ENCODE results near the gene TSPAN9. TPM values are rescaled to one million over a fixed set of nuclear protein-coding genes. Genes with fewer than 3 reads are reported as not detected.

Gene TSPAN9
- total RNA-seq, 1 donor, result 8.1 TPM

DNA sequence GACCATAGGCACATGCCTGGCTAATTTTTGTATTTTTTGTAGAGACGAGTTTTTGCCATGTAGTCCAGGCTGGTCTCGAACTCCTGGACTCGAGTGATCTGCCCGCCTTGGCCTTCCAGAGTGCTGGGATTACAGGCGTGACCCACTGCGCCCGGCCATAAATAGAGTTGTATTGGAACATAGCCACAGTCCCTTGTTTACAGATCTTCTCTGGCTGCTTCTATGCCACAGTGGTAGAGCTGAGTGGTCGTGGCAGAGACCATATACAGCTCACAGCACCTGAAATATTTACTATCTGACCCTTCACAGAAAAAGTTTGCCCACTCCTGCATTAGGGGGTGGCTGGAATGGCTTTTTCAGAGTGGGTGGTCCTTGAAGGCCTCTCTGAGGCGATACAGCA lies 28.0 kb upstream of the TSPAN9 start:
- TF ChIP-seq, protein P1, sequence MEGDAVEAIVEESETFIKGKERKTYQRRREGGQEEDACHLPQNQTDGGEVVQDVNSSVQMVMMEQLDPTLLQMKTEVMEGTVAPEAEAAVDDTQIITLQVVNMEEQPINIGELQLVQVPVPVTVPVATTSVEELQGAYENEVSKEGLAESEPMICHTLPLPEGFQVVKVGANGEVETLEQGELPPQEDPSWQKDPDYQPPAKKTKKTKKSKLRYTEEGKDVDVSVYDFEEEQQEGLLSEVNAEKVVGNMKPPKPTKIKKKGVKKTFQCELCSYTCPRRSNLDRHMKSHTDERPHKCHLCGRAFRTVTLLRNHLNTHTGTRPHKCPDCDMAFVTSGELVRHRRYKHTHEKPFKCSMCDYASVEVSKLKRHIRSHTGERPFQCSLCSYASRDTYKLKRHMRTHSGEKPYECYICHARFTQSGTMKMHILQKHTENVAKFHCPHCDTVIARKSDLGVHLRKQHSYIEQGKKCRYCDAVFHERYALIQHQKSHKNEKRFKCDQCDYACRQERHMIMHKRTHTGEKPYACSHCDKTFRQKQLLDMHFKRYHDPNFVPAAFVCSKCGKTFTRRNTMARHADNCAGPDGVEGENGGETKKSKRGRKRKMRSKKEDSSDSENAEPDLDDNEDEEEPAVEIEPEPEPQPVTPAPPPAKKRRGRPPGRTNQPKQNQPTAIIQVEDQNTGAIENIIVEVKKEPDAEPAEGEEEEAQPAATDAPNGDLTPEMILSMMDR (IDR thresholded peaks at IDR 0.05; ENCODE audit: insufficient read depth, low read length), result no peak
- DNase-seq (ENCODE audit: low read depth), result no peak
- H3K4me3 ChIP-seq (ENCODE audit: low read depth, low read length), result no peak overlapping the region

DNA sequence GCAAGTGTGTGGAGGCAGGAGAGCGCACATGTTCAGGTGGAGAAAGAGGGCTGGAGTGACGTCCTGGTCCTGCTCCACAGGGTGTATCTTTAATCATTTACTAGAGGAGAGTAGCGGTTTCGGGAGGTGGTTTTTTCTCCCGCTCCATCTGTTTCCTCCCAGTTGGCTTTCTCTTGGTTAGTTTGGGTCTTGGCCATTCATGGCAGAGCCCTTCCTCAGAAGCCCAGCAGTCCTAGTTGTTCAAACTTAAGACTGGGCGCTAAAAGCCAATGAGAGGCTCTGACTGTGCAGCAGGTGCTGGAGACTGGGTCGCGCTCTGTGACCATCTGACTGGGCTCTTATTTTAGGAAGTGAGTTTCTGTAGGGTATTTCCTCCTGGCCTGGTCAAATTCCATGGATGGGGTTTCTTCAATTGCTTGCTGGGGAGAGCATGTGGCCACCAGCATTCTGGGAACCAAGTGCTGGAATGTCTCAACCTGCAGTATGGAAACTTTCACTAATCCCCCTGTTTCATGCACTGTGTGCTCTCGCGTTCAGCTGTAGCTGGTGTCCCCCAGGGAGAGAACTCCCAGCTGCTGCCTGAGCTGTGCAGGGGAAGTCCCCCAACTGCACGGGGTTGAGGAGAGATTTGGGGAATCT lies 27.4 kb upstream of the TSPAN9 start:
- TF ChIP-seq, protein P1 (IDR thresholded peaks at IDR 0.05; ENCODE audit: insufficient read depth, low read length), result no peak
- DNase-seq (ENCODE audit: low read depth), result no peak
- H3K4me3 ChIP-seq (ENCODE audit: low read depth, low read length), result no peak overlapping the region

DNA sequence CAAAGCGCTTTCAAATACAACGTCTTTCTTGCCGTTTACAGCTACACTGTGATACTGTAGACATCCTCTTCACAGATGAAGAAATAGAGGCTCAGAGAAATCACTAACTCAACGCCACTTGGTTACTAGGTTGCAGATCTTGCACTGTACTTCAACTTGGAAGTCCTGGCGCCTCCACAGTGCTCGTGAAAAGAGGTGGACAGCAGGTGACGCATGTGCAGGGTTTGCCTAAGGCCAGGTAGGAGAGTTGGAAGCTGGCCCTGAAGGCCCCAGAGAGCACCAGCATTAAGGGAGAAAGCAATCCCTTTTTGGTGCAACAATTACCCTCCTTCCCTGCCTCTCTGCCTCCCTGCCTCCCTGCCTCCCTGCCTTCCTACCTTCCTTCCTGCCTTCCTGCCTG lies 22.8 kb upstream of the TSPAN9 start:
- H3K4me3 ChIP-seq (ENCODE audit: low read depth, low read length), result no peak overlapping the region
- no peak for DNase-seq (ENCODE audit: low read depth)
- TF ChIP-seq, protein P1 (IDR thresholded peaks at IDR 0.05; ENCODE audit: insufficient read depth, low read length), result no peak

DNA sequence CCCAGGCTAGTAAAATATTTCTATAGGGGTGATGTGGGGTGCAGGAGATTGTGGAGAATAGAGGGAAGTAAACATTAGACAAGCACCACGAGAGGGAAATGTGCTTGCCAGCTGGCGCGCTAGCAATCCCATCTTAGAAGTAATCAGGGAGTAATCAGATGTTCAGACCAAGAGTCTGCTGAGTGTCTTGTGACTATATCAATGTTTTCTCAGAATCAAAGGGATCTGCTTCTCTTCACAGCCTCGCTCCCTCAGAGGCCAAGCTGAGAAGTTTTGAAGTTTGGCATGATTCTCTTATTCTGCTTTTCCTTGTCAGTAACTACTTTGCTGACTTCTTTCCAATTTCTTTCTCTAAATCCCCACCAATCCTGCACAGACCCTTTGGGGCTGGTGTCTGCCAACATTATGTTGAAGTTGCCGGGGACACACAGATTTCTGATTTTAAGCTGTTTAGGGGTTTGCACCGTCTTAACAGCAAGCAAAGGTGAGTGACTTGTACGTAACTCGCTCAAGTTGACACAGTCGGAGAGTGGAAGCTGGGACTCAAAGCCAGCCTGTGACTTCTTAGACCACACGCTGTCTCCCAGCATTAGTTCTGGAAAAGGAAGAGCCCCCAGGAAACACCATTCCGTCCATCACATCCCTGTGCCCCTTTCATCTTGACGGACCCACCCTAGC lies 22.0 kb upstream of the TSPAN9 start:
- TF ChIP-seq, protein P1 (IDR thresholded peaks at IDR 0.05; ENCODE audit: insufficient read depth, low read length), result no peak
- no peak overlapping the region for H3K4me3 ChIP-seq (ENCODE audit: low read depth, low read length)
- DNase-seq (ENCODE audit: low read depth), result peak; percentile 53

DNA sequence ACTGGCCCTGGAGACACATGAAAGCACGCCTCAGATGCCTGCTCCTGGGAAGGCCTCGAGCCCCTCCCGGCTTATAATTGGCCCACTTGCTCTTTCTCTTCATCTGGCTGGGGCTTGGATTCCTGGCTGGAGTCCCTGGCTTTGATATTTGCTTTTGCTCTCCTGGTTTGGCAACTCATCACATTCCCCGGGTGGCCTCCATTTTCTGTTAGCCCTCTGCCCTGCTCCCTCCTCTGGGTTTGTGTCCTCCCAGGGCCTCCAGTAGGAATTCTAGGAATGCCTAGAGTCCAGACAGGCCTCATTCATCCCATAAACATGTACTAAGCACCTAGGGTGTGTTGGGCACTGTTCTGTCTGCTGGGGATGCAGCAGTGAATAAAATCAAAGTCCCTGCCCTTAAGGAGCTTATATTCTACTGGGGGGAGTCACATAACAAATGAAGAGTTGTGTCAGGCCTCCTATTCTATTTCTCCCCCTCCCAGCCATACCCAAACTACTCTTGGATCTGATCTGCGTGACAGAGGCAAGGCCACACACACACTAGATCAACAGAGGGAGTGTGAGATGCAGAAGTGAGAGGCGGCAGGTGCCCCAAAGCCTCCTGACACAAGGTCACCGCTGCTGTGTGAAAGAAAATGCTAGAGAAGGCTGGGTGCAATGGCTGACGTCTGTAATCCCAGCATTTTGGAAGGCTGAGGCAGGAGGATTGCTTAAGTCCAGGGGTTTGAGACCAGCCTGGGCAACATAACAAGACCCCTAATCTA lies 21.3 kb upstream of the TSPAN9 start:
- DNase-seq (ENCODE audit: low read depth), result peak; percentile 45
- TF ChIP-seq, protein P1 (IDR thresholded peaks at IDR 0.05; ENCODE audit: insufficient read depth, low read length), result no peak

DNA sequence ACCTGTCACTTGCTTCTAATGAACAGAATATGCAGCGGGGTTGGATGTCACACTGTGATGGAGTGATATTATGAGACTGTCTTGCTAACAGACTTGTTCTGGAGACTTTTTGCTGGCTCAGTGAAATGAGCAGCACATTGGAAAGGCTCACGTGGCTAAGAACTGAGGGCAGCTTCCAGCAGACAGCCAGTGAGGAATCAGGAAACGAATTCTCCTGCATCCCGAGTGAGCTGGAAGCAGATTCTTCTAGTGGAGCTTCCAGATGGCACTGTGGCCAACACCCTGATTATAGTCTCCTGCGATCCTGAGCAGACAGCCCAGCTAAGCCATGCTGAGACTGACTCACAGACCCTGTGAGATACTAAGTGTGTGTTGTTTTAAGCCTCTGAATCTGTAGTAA lies 16.1 kb upstream of the TSPAN9 start:
- no peak overlapping the region for H3K4me3 ChIP-seq (ENCODE audit: low read depth, low read length)
- TF ChIP-seq, protein P1 (IDR thresholded peaks at IDR 0.05; ENCODE audit: insufficient read depth, low read length), result no peak
- DNase-seq (ENCODE audit: low read depth), result peak; percentile 81

More for the DNA sequence above, 21.3 kb upstream of the TSPAN9 start:
- H3K4me3 ChIP-seq (ENCODE audit: low read depth, low read length), result no peak overlapping the region

All from fibroblast of the aortic adventitia (primary cell).